Measurements from ENCODE around the gene HILPDA.

Gene HILPDA, protein sequence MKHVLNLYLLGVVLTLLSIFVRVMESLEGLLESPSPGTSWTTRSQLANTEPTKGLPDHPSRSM

GRCh38 chr7:128455543-128456254, at the start of gene HILPDA:
TSS of gene HILPDA (plus strand) at chr7:128455878. CDS start at chr7:128457269, 1,391 bp downstream.
- DNase-seq, result peak; percentile 54 to 86

DNA sequence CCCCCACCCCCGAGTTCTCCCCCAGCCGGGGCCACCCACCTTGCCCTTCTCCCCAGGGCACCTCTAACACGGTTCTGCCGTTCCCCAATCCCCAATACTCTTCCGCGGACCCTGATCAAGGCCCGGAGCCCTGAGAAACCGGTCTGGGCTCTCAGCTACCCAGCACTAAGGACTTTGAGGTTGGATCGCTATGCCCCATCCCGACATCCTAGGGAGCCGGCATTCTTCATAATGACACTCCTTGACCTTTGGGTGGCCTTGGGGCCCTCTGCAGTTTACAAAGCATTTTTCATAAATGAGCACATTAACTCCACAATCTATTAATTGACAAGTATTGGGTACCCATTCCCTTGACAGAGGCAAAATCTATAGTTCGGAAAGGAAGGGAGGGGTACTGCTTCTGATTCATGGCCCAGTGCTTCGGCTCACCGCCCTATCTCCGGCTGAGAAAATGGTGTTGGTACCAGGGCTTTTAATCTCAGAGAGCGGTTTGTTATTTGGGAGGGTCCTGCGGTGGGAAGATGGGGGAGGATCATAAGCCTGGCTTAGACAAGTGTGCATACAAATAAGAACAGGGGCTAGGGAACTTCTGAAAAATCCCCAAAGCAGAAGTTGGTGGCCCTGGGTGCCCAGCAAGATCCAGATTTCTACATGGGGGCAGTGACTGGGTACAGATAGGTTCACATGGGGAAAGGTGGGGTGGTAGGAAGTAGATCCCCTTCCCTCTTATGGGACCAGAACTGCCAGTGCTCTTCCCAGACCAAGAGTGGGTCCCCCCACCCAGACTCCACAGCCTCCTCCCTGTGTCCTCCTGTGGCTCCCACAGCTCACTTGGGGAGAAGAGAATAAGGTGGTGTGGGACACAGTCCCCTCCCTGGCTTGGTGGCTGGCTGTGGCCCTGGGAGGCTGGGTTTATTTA, 49.1 kb upstream of the HILPDA start:
- no peak for DNase-seq

- DNase-seq, result no peak
Measured at GRCh38 chr7:128407233-128407589, 48.5 kb upstream of the HILPDA start.

DNA sequence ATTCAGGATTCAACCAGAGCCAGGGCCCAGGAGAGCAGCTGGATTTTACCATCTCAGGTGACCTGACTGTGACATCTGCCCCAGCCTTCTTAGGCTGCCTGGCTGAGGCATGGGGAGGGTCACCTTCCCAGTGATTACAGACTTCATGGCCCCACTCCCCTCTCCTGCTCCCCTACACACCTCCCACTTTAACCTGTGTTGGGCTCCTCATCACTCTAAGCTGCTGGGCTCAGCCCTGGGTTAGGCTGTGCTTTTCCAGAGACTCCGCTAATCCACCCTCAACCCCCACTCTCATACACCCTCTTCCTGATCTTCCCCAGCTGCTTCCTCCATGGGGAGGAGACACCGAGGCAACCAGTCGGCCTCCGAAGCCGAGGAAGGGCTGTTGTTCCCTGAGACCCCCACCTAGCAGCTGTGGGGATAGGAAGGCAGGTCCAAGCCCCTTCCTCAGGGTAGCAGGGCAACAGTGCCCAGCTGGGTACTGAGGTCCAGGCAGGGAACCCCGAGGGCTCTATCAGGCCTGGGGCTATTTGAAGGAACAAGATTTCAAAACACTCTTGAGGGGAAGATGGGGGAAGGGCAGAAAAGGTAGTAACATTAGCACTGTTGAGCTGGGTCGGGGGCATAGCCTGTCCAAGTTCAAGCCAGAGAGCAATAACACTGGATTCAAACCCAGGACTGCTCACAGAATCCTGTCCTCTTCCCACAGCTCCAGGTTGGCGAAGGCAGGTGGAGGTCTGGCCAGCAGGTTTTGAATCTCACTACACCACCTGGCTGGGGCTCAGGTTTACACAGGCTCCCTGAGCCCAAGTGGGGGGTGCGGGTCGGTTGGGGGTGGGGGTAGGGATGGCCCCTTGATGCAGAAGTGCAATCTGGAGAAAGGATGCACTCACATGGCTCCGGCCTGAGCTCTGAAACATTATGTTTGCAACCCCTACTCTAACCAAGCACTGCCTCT, 47.6 kb upstream of the HILPDA start:
- DNase-seq, result peak; percentile 80 to 88

DNA sequence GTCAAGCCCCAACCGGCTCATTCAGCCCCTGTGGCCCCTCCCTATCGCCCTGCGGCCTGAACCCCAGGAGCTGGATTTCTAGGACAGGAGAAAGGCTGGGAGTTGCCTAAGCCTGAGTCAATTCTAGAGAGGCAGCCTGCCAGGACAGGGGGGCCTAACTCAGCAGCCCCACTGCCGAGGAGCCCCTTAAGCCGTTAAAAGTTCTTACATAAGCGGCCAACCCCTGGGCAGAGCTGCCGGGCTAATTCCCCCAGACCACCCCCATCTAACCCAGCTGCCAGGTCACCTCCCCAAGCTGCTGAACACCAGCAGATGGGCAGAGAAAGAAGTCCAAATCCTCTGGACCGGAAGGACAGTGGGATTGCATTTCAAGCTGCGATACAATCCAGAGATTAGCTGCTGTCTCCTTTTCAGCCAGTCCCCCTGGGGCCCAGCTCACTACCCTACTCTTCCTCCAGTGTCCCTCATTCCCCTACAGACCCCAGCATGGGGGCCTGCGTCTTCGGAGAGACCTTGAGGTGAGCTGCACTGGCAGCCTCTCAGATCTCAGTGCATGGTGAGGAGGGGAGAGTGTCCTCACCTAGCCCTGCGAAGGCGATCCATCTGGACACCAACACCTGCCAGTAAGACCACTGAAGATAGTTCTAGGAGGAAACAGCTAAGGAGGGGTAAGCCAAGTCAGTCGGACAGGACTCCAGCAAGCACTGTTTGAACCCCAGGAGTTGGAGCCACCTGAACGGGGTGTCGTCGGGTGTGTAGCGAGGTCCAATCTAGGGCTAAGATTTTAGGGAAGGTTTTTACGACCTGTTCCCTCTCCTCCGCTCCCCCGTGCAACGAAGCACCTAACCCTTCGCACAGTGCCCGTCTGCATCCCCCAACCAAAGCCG, 46.7 kb upstream of the HILPDA start:
- peak; percentile 87 to 95 for DNase-seq

DNA sequence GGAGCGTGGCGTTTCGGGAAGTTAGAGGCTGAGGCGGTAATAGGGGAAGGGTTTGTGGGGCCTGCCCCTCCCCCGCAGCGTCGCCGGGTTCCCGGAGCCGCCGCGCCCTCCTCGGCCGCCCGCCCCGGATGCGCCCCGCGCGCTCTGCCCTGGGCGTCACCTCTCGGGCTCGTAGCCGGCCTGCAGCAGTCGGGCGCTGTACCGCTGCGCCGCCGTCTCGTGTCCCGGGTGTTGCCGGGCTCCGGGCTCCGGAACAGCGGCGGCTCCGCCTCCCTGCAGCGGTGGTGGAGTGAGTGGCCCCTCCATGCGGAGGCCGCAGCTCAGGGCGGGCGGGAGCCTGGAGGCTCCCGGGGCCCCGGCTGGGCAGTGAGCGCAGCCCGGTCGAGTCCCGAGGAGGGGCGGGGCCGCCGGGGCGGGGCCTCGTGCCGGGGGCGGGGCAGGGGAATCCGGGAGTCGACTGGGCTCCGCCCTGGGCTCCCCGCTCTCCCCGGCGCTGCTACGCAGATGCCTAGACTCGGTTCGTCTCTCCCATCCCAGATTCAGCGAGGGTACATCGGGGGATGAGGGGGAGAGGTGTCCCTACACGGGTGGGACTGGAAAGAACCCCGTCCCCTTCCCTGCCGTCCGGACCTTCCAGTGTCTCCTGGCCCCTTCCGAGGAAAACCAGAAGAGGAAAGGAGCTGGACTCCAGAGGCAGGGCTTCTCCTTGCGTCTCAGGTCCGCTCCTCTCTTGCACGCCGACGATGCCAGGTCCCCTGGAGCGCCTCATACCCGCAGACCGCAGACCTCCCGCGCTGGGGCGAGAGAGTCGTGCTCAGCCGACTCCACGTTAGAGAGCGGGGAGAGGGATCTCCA, 45.9 kb upstream of the HILPDA start, which contains the start of gene IMPDH1:
Gene IMPDH1 (minus strand): TSS at position 387 of the 855 bp plus-strand sequence. CDS start 81 bp downstream, at position 306.
- peak; percentile 58 to 79 for DNase-seq

- peak in 1 of 2 experiments; percentile 62 for DNase-seq
Measured at GRCh38 chr7:128410451-128410753, 45.3 kb upstream of the HILPDA start.

- DNase-seq, result no peak
Measured at GRCh38 chr7:128415217-128415785, 40.4 kb upstream of the HILPDA start.

GRCh38 chr7:128417071-128417470, 38.6 kb upstream of the HILPDA start:
- DNase-seq, result no peak

GRCh38 chr7:128419257-128419656, 36.4 kb upstream of the HILPDA start:
- no peak for DNase-seq

DNA sequence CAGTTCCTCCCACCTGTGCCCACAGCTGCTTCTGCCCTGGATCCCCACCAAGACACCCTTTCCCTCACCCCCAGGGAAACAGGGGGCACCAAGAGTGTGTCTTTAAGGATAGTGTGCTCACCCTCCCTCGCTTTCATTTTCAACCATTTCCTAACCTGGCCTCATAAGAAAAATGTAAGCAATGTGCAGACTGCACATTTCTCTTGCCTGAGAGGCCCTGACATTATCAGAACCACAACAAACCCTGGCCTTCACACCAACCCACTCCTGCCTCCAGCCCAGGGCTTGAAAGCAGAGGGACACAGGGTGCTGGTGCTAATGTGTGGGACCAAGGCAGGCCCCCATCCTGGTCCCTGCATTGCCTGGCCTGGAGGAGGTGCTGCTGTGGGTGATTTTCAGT, 34.9 kb upstream of the HILPDA start:
- DNase-seq, result no peak

DNA sequence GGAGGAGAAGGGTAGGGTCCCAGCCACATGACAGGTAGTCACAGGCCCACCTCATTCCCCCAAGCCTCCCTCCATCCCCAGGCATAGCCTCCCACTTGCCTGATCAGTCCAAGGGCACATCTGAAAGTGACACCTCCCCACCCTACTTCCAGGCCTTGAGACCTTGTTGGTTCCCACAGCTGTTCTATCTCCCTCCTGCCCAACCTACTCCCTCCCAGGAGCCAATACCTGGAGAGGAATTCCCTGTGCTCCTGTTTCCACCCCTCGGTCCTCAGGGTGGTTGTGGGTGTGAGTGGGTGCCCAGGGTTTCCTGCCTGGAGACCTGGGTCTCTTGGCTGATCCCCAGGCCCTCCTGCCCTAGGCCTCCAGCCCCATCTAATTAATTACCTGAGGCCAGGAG, 34.3 kb upstream of the HILPDA start:
- no peak for DNase-seq

DNA sequence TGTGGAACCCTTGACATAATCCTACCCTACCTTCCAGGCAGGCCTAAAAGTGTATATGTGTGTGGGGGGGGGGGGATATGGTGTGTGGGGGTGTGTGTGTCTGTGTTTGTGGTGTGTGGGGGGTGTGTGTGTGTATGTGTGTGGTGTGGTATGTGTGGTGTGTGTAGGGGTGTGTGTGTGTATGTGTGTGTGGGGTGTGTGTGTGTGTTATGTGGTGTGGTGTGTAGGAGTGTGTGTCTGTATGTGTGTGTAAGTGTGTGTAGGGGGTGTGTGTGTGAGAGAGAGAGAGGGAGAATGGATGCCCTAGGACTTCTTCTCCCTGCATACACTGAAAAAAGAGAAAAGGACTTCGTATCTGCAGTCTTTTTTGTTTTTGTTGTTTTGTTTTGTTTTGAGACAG, 33.6 kb upstream of the HILPDA start:
- DNase-seq, result no peak

DNA sequence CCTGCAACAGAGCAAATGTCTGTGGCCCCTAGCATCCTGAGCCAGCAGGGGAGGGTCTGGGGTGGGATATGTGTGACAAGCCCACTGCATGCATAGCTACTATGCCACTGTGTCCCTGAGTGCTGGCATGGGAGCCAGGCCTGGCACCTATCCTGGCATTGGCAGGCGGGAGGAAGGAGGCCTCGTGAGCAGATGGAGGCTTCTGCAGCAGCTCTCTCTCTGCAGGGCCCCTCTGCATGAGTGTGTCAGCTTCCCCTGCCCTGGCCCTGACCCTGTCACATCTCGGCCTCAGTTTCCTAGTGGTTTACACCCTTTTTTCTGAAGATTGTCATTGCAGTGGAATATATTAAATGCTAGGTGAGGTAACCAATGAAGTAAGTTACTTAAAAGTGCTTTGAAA, 32.8 kb upstream of the HILPDA start:
- peak in 1 of 2 experiments; percentile 16 for DNase-seq

- DNase-seq, result no peak
Measured at GRCh38 chr7:128424686-128425275, 30.9 kb upstream of the HILPDA start.

GRCh38 chr7:128425850-128426249, 29.8 kb upstream of the HILPDA start:
- DNase-seq, result peak in 1 of 2 experiments; percentile 57

DNA sequence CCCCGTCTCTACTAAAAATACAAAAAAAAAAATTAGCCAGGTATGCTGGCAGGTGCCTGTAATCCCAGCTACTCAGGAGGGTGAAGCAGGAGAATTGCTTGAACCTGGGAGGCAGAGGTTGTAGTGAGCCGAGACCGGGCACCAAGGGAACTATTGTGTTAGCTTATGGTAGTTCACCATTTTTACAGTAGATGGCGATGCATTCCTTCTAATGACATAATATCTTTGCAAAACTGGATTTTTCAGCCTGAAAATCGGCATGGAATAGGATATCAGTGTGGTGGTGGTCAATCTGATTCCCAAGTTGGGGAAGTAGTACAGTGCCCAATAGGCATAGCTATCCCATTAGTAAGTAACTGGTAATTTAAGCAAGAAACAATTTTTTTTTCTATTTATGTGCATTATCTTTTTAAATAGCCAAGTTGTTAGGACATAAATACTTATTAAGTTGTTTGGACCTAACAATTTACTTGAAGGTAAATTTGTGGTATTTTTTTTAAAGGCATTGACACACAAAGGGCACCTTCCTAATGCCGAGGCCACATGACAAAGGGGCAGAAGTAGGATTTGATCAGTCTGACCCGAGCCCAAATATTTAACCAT, 28.3 kb upstream of the HILPDA start:
- DNase-seq, result peak in 1 of 2 experiments; percentile 65

DNA sequence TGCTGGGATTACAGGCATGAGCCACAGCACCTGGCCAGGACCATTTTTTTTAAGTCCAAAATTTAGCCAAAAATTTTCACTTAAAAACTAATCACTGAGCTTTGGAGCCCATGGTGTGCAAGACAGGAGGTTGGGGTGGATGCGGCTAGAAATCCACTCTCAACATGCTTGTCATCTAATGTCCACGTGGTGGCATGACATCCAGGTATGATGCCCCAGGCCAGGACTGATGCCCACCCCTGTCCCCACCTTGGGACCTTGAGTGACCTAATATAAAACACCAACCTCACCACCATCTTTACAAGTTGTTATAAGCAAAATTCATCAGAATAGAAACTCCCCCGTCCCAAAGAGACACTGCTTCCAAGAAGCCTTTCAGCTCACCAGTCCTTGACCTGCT, 25.5 kb upstream of the HILPDA start:
- peak in 1 of 2 experiments; percentile 11 for DNase-seq

GRCh38 chr7:128431221-128431620, 24.5 kb upstream of the HILPDA start:
- no peak for DNase-seq

Data from NCI-H524 (cell line).